ENCODE measurements around the gene CAMK2A.

DNA sequence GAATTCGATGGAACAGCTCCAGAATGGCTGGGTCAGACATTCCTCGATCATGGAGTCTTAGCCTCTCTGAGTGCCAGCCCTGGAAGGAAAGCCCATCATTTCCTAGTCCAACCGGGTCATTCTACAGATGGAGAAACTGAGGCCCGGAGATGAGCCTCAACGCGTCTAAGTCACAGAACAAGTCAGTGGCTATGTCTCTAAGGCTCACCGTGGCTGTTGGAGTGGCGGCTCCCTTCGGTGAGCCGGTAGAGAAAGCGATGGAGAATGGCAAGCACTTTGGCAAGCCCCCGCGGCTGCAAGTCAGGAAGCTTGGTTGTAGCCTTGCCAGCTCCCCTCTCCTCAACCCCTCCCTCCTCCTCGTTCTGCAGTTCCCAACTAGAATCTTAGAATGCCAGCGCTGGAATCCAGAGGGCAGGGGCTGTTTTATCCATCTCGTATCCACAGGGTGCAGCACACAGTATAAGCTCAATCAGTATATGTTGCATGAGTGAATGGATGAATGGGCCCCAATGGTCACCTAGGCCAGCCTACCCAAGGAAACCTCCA, 13.6 kb upstream of the CAMK2A start:
- TF ChIP-seq, protein P1, sequence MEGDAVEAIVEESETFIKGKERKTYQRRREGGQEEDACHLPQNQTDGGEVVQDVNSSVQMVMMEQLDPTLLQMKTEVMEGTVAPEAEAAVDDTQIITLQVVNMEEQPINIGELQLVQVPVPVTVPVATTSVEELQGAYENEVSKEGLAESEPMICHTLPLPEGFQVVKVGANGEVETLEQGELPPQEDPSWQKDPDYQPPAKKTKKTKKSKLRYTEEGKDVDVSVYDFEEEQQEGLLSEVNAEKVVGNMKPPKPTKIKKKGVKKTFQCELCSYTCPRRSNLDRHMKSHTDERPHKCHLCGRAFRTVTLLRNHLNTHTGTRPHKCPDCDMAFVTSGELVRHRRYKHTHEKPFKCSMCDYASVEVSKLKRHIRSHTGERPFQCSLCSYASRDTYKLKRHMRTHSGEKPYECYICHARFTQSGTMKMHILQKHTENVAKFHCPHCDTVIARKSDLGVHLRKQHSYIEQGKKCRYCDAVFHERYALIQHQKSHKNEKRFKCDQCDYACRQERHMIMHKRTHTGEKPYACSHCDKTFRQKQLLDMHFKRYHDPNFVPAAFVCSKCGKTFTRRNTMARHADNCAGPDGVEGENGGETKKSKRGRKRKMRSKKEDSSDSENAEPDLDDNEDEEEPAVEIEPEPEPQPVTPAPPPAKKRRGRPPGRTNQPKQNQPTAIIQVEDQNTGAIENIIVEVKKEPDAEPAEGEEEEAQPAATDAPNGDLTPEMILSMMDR (conservative IDR thresholded peaks at IDR 0.05; ENCODE audit: low read depth in 2 of 2): no peak
- TF ChIP-seq, protein P2, sequence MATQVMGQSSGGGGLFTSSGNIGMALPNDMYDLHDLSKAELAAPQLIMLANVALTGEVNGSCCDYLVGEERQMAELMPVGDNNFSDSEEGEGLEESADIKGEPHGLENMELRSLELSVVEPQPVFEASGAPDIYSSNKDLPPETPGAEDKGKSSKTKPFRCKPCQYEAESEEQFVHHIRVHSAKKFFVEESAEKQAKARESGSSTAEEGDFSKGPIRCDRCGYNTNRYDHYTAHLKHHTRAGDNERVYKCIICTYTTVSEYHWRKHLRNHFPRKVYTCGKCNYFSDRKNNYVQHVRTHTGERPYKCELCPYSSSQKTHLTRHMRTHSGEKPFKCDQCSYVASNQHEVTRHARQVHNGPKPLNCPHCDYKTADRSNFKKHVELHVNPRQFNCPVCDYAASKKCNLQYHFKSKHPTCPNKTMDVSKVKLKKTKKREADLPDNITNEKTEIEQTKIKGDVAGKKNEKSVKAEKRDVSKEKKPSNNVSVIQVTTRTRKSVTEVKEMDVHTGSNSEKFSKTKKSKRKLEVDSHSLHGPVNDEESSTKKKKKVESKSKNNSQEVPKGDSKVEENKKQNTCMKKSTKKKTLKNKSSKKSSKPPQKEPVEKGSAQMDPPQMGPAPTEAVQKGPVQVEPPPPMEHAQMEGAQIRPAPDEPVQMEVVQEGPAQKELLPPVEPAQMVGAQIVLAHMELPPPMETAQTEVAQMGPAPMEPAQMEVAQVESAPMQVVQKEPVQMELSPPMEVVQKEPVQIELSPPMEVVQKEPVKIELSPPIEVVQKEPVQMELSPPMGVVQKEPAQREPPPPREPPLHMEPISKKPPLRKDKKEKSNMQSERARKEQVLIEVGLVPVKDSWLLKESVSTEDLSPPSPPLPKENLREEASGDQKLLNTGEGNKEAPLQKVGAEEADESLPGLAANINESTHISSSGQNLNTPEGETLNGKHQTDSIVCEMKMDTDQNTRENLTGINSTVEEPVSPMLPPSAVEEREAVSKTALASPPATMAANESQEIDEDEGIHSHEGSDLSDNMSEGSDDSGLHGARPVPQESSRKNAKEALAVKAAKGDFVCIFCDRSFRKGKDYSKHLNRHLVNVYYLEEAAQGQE (IDR thresholded peaks at IDR 0.05; ENCODE audit: unreplicated experiment): no peak
- no peak for TF ChIP-seq EZH2phosphoT487 (IDR thresholded peaks at IDR 0.05; ENCODE audit: unreplicated experiment)
- TF ChIP-seq POLR2AphosphoS5 (IDR thresholded peaks at IDR 0.05; ENCODE audit: low read depth): peak; percentile 40; the same call in 1 of the 2 replicates
- TF ChIP-seq ZNF331 (CRISPR knock-in tag; IDR thresholded peaks at IDR 0.05; ENCODE audit: low read depth): no peak
- no peak for TF ChIP-seq CREB1 (CRISPR knock-in tag; IDR thresholded peaks at IDR 0.05; ENCODE audit: low read depth)
- no peak for TF ChIP-seq STAT1 (IDR thresholded peaks at IDR 0.05; ENCODE audit: unreplicated experiment)
- TF ChIP-seq, protein P3, sequence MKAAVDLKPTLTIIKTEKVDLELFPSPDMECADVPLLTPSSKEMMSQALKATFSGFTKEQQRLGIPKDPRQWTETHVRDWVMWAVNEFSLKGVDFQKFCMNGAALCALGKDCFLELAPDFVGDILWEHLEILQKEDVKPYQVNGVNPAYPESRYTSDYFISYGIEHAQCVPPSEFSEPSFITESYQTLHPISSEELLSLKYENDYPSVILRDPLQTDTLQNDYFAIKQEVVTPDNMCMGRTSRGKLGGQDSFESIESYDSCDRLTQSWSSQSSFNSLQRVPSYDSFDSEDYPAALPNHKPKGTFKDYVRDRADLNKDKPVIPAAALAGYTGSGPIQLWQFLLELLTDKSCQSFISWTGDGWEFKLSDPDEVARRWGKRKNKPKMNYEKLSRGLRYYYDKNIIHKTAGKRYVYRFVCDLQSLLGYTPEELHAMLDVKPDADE (IDR thresholded peaks at IDR 0.05): no peak
- TF ChIP-seq ZNF114 (CRISPR knock-in tag; IDR thresholded peaks at IDR 0.05): no peak
- TF ChIP-seq EZH2 (IDR thresholded peaks at IDR 0.05; ENCODE audit: low read depth, unreplicated experiment): no peak
- no peak for TF ChIP-seq NANOG (IDR thresholded peaks at IDR 0.05; ENCODE audit: borderline replicate concordance)
